H1 (cell line): ENCODE measurements around the gene SSBP3. TPM values are rescaled to one million over a fixed set of nuclear protein-coding genes. Genes with fewer than 3 reads are reported as not detected.
"Not testable (repeated sequence)": the region's sequence is repeated elsewhere in the genome, so short reads cannot be mapped to it uniquely, and the experiment has no call there.

ENCODE experiments used
- CTCF ChIA-PET: fragments of 300-600 bp; sonication (Branson Sonifier 250); formaldehyde crosslinking; loops from one replicate; lab custom pipeline; 2021; ENCODE audit not compliant: partially characterized antibody; lab: Charles Lee
- POLR2A ChIA-PET: fragments of 300-600 bp; sonication (Branson Sonifier 250); formaldehyde crosslinking; loops from one replicate; lab custom pipeline; 2021; ENCODE audit warnings: inconsistent platforms; ENCODE audit not compliant: partially characterized antibody; lab: Charles Lee
- DNase-seq, 2 experiments: peaks; one replicate each; pipeline versions ENCODE4 v3.0.0 to v3.0.0-alpha.2; 2010 to 2022; ENCODE audit warnings: low spot score in 2 of 2, low read depth in 1 of 2, mixed read lengths in 1 of 2
- FAIRE-seq: peaks from 2 replicates; lab custom pipeline; 2011; peaks lifted over from hg19 to GRCh38; lab: Jason Lieb, UNC
- H2AFZ ChIP-seq: 2 replicates; pipeline ENCODE4 v1.8.1; 2012; ENCODE audit warnings: low read length, inconsistent platforms
- H2AK5ac ChIP-seq: 2 replicates; pipeline ENCODE4 v1.6.1; 2013; ENCODE audit warnings: low read depth, low read length
- H2BK120ac ChIP-seq: replicated peaks from 2 replicates; pipeline ENCODE3; 2013; ENCODE audit warnings: low read depth, low read length, inconsistent platforms
- H2BK12ac ChIP-seq: 2 replicates; pipeline ENCODE4 v1.6.1; 2013; ENCODE audit warnings: low read depth, low read length
- H2BK15ac ChIP-seq: 2 replicates; pipeline ENCODE4 v1.6.1; 2013; ENCODE audit warnings: low read length
- H2BK20ac ChIP-seq: 2 replicates; pipeline ENCODE4 v1.6.1; 2013; ENCODE audit warnings: low read length
- H2BK5ac ChIP-seq: 2 replicates; pipeline ENCODE4 v1.6.1; 2013; ENCODE audit warnings: low read depth, low read length
- H3K14ac ChIP-seq: 2 replicates; pipeline ENCODE4 v1.6.1; 2013; ENCODE audit warnings: inconsistent platforms; ENCODE audit not compliant: insufficient read length
- H3K18ac ChIP-seq: 2 replicates; pipeline ENCODE4 v1.6.1; 2013; ENCODE audit warnings: low read length; ENCODE audit errors: extremely low read depth
- H3K23ac ChIP-seq: 2 replicates; pipeline ENCODE4 v1.6.1; 2013; ENCODE audit warnings: inconsistent platforms; ENCODE audit not compliant: insufficient read length
- H3K23me2 ChIP-seq: 2 replicates; pipeline ENCODE4 v1.6.1; 2013; ENCODE audit warnings: low read depth, low read length
- H3K27ac ChIP-seq: 2 replicates; pipeline ENCODE4 v1.6.1; 2011; ENCODE audit warnings: low read depth, low read length, inconsistent platforms
- H3K27me3 ChIP-seq, 4 experiments: replicated peaks in 1 of 4; 1 replicate in 1 of 4; 2 replicates in 3 of 4; pipeline versions ENCODE4 v1.6.1 to v1.8.1; 2011 to 2013; ENCODE audit warnings: low read length in 3 of 4, mild to moderate bottlenecking in 3 of 4, inconsistent platforms in 2 of 4, mixed read lengths in 2 of 4, moderate library complexity in 1 of 4; ENCODE audit not compliant: control insufficient read depth in 3 of 4, insufficient read depth in 3 of 4; ENCODE audit errors: extremely low read depth in 1 of 4
- H3K36me3 ChIP-seq, 4 experiments: 2 replicates each; pipeline versions ENCODE4 v1.6.1 to v1.8.1; 2011 to 2013; ENCODE audit warnings: mild to moderate bottlenecking in 4 of 4, low read length in 3 of 4, moderate library complexity in 2 of 4, control low read depth in 1 of 4, inconsistent platforms in 1 of 4; ENCODE audit not compliant: insufficient read depth in 4 of 4, control insufficient read depth in 2 of 4
- H3K4ac ChIP-seq: replicated peaks from 2 replicates; pipeline ENCODE3; 2013; ENCODE audit warnings: low read length, low read depth, mixed read lengths, inconsistent platforms; ENCODE audit not compliant: insufficient read length
- H3K4me1 ChIP-seq, 4 experiments: replicated peaks in 1 of 4; 1 replicate in 1 of 4; 2 replicates in 3 of 4; pipeline versions ENCODE4 v1.6.1 to v1.8.1; 2011 to 2013; ENCODE audit warnings: low read length in 3 of 4, inconsistent platforms in 2 of 4, mixed read lengths in 1 of 4; ENCODE audit not compliant: insufficient read depth in 4 of 4, control insufficient read depth in 3 of 4
- H3K4me2 ChIP-seq, 2 experiments: 2 replicates each; pipeline versions ENCODE4 v1.6.1 to v1.8.1; 2011 to 2013; ENCODE audit warnings: low read depth in 2 of 2, low read length in 2 of 2, control low read depth in 1 of 2, inconsistent platforms in 1 of 2, mild to moderate bottlenecking in 1 of 2; ENCODE audit not compliant: insufficient read depth in 1 of 2
- H3K4me3 ChIP-seq, 4 experiments: fragments of 200-600, 300-600 bp in 1 of 4; sonication (generic), shearing (Covaris generic), sonication (Bioruptor Twin) in 1 of 4; 2 replicates each; pipeline versions ENCODE4 v1.5.1 to v1.8.1; 2011 to 2016; ENCODE audit warnings: low read length in 4 of 4, low read depth in 3 of 4, control low read depth in 2 of 4, inconsistent platforms in 2 of 4, mild to moderate bottlenecking in 2 of 4, mixed read lengths in 1 of 4, moderate library complexity in 1 of 4; ENCODE audit not compliant: insufficient read depth in 2 of 4; ENCODE audit errors: extremely low read depth in 1 of 4
- H3K56ac ChIP-seq: replicated peaks from 2 replicates; pipeline ENCODE3; 2013; ENCODE audit warnings: low read depth, mild to moderate bottlenecking, mixed read lengths, low read length, inconsistent platforms; ENCODE audit not compliant: insufficient read length
- H3K79me1 ChIP-seq: 2 replicates; pipeline ENCODE4 v1.6.1; 2013; ENCODE audit warnings: low read depth, low read length, control low read depth
- H3K79me2 ChIP-seq, 2 experiments: 2 replicates each; pipeline versions ENCODE4 v1.6.1 to v1.8.1; 2012 to 2013; ENCODE audit warnings: low read length in 2 of 2, mild to moderate bottlenecking in 2 of 2, inconsistent platforms in 1 of 2; ENCODE audit not compliant: insufficient read depth in 2 of 2, control insufficient read depth in 1 of 2
- H3K9ac ChIP-seq, 4 experiments: replicated peaks in 1 of 4; 1 replicate in 1 of 4; 2 replicates in 3 of 4; pipeline versions ENCODE4 v1.6.1 to v1.8.1; 2011 to 2013; ENCODE audit warnings: low read depth in 3 of 4, low read length in 3 of 4, control low read depth in 2 of 4, mild to moderate bottlenecking in 2 of 4, moderate library complexity in 2 of 4, inconsistent platforms in 1 of 4; ENCODE audit errors: extremely low read depth in 1 of 4
- H3K9me3 ChIP-seq, 2 experiments: 2 replicates each; pipeline versions ENCODE4 v1.6.1 to v1.8.1; 2012 to 2013; ENCODE audit warnings: mild to moderate bottlenecking in 2 of 2, moderate library complexity in 2 of 2, control low read depth in 1 of 2, inconsistent platforms in 1 of 2, low read depth in 1 of 2, low read length in 1 of 2, mixed read lengths in 1 of 2; ENCODE audit not compliant: insufficient read depth in 2 of 2
- H4K20me1 ChIP-seq, 2 experiments: replicated peaks in 1 of 2; 2 replicates each; pipeline versions ENCODE3 to v1.8.1; 2011 to 2013; ENCODE audit warnings: inconsistent platforms in 2 of 2, low read length in 2 of 2, mild to moderate bottlenecking in 1 of 2; ENCODE audit not compliant: insufficient read depth in 2 of 2, control insufficient read depth in 1 of 2
- H4K5ac ChIP-seq: 2 replicates; pipeline ENCODE4 v1.6.1; 2013; ENCODE audit warnings: low read length, low read depth, mixed read lengths, inconsistent platforms; ENCODE audit not compliant: insufficient read length
- H4K8ac ChIP-seq: 2 replicates; pipeline ENCODE4 v1.8.0; 2013; ENCODE audit warnings: mild to moderate bottlenecking, moderate library complexity, low read length, inconsistent platforms; ENCODE audit not compliant: insufficient read depth; ENCODE audit errors: extremely low read depth
- H4K91ac ChIP-seq: replicated peaks from 2 replicates; pipeline ENCODE3; 2013; ENCODE audit warnings: low read length, mixed read lengths, inconsistent platforms; ENCODE audit not compliant: insufficient read length
- EGR1 ChIP-seq: IDR thresholded peaks from 2 replicates; pipeline ENCODE4 v1.6.1; 2011; ENCODE audit warnings: low read depth, low read length, borderline replicate concordance
- EZH2 ChIP-seq: fragments of 200-600 bp; sonication (generic); IDR thresholded peaks from 2 replicates; pipeline ENCODE4 v1.7.1; 2012; ENCODE audit warnings: low read depth, mild to moderate bottlenecking, moderate library complexity, low read length, inconsistent platforms; ENCODE audit not compliant: severe bottlenecking
- KDM4A ChIP-seq: IDR thresholded peaks from one replicate; pipeline ENCODE4 v1.7.1; 2012; ENCODE audit warnings: low read depth, mild to moderate bottlenecking, moderate library complexity, low read length, inconsistent platforms; ENCODE audit not compliant: severe bottlenecking
- NRF1 ChIP-seq: IDR thresholded peaks from 2 replicates; pipeline ENCODE4 v1.6.1; 2011; ENCODE audit warnings: mild to moderate bottlenecking, low read depth, low read length, improper control_type of control experiment
- RAD21 ChIP-seq, 2 experiments: IDR thresholded peaks in 1 of 2; conservative IDR thresholded peaks in 1 of 2; 2 replicates each; pipeline ENCODE4 v1.6.1; 2011; ENCODE audit warnings: low read depth in 2 of 2, low read length in 2 of 2, improper control_type of control experiment in 1 of 2, inconsistent platforms in 1 of 2, mild to moderate bottlenecking in 1 of 2, moderate library complexity in 1 of 2
- RFX5 ChIP-seq: IDR thresholded peaks from 2 replicates; pipeline ENCODE4 v1.6.1; 2011; ENCODE audit warnings: low read depth, low read length, improper control_type of control experiment, borderline replicate concordance
- SIN3A ChIP-seq, 2 experiments: IDR thresholded peaks in 1 of 2; conservative IDR thresholded peaks in 1 of 2; 2 replicates each; pipeline ENCODE4 v1.6.1; 2011 to 2012; ENCODE audit warnings: low read length in 2 of 2, improper control_type of control experiment in 1 of 2, low read depth in 1 of 2, mild to moderate bottlenecking in 1 of 2
- YY1 ChIP-seq: IDR thresholded peaks from 2 replicates; pipeline ENCODE4 v1.6.1; 2011; ENCODE audit warnings: low read depth, mild to moderate bottlenecking, low read length
- WGBS, 2 experiments: shearing (Covaris generic) in 1 of 2; methylation state at CpG; one replicate each; pipeline versions ENCODE4 v1.1.6 to v1.1.7; 2013 to 2015; ENCODE audit warnings: low lambda C conversion rate in 2 of 2, mixed read lengths in 2 of 2, inconsistent platforms in 1 of 2, low coverage in 1 of 2, missing lambda C conversion rate in 1 of 2; ENCODE audit not compliant: insufficient replicate concordance in 2 of 2, insufficient coverage in 1 of 2, insufficient read length in 1 of 2; ENCODE audit errors: extremely low coverage in 1 of 2, missing lambda C conversion rate in 1 of 2; 5-methylcytosine and 5-hydroxymethylcytosine counted together
- polyA plus RNA-seq, 7 experiments: library from polyadenylated mRNA; depleted of rRNA in 3 of 7; stranded (reverse) in 5 of 7; unstranded in 2 of 7; fragments of >200 nt in 5 of 7; fragments of 200-250 nt in 2 of 7; gene quantifications; 1 replicate in 5 of 7; 2 replicates in 1 of 7; 4 replicates in 1 of 7; pipeline versions ENCODE4 v1.2.1 to v1.2.3, GENCODE V29; 2011 to 2013; ENCODE audit warnings: missing spikeins in 2 of 7, mixed read lengths in 2 of 7
- total RNA-seq: library from RNA; stranded (reverse); fragmentation: NEBNext Ultra II Directional; extraction: Animal tissue kit (Norgen Biotek cat#: 25700); gene quantifications from 2 replicates; pipeline ENCODE4 v1.2.1, GENCODE V29; 2021
- TF ChIP-seq, protein P1 (sequence below): IDR thresholded peaks from 2 replicates; pipeline ENCODE4 v1.6.1; 2012; ENCODE audit warnings: inconsistent platforms

SSBP3 gene
- total and polyA plus RNA-seq, 2 of the 8 experiments (the other 6 are each of a cell fraction or from before 2014, with no cell fraction given): 99.7 to 133 TPM

DNA sequence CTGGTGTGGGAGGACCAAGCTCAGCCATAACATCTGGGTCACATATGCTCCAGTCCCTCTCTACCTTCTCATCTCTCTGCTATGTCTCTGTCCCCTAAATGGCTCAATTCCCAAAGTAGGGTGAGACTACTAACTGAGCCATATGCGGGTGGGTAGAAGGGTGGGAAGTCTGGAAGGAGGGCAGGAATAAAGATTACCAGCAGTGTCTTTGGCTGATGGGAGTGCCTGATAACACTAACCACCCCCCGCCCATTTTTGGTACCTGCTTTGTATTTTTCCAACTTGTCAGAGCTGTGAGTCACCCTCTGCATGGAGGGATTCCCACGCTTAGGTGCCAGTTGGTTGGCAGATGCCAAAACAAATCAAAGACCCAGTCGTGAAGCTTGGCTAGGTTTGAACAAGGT lies 14.9 kb upstream of the SSBP3 start (continued):
- TF ChIP-seq RAD21 (IDR thresholded peaks at IDR 0.05 in 1 of 2, conservative IDR thresholded peaks at IDR 0.05 in 1 of 2; ENCODE audit: low read depth in 2 of 2, low read length in 2 of 2) (no peak), YY1 (no peak), NRF1 (no peak), KDM4A (no peak), SIN3A (conservative IDR thresholded peaks at IDR 0.05 in 1 of 2, IDR thresholded peaks at IDR 0.05 in 1 of 2; ENCODE audit: low read depth in 1 of 2, low read length in 2 of 2) (no peak), RFX5 (no peak), EZH2 (no peak), EGR1 (no peak)
- TF ChIP-seq, protein P1, sequence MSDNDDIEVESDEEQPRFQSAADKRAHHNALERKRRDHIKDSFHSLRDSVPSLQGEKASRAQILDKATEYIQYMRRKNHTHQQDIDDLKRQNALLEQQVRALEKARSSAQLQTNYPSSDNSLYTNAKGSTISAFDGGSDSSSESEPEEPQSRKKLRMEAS: no peak

DNA sequence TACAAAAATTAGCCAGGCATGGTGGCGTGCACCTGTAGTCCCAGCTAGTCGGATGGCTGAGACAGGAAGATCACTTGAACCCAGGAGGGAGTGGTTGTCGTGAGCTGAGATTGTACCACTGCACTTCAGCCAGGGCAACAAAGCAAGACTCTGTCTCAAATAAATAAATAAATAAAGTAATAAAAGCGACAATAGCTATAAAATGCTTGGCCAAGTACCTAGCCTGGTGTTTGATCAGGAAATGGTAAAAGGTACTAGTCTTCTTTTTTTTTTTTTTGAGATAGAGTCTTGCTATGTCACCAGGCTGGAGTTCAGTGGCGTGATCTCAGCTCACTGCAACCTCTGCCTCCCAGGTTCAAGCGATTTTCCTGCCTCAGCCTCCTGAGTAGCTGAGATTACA lies 12.4 kb upstream of the SSBP3 start:
- FAIRE-seq: not testable (repeated sequence)
- CTCF ChIA-PET: interaction anchor here (0.6 to 0.8 kb wide), 2 partner anchors 16 to 208 kb away, joined by 3 to 4 read pairs; no protein-coding TSS in a partner anchor

More for the DNA sequence above, 12.4 kb upstream of the SSBP3 start:
- H3K9ac ChIP-seq, H4K5ac ChIP-seq, H4K8ac ChIP-seq, H3K23me2 ChIP-seq, H2BK15ac ChIP-seq, H3K36me3 ChIP-seq, H4K91ac ChIP-seq, H2BK20ac ChIP-seq, H2BK5ac ChIP-seq, H2AFZ ChIP-seq, H3K79me2 ChIP-seq, H2AK5ac ChIP-seq, H3K27me3 ChIP-seq, H4K20me1 ChIP-seq, H3K4me3 ChIP-seq, H3K4me1 ChIP-seq, H3K9me3 ChIP-seq, H3K79me1 ChIP-seq, H3K18ac ChIP-seq, H3K4ac ChIP-seq, H3K4me2 ChIP-seq, H2BK120ac ChIP-seq, H3K56ac ChIP-seq, H3K23ac ChIP-seq, DNase-seq, H3K14ac ChIP-seq, H3K27ac ChIP-seq, H2BK12ac ChIP-seq: not testable (repeated sequence)
- 90% methylated on average over 5 of the region's 6 CpGs; no CpG with 5 or more reads in 1 of the 2 experiments for WGBS, 2 experiments
- POLR2A ChIA-PET: interaction anchor here (0.8 kb wide), 1 partner anchor 983 kb away, joined by 4 read pairs; no protein-coding TSS in a partner anchor
